Endothelial cell of umbilical vein (primary cell): Measurements from ENCODE around the gene KCNF1. TPM values are rescaled to one million over a fixed set of nuclear protein-coding genes. Genes with fewer than 3 reads are reported as not detected.

ENCODE experiments used
- BruUV-seq: library from RNA; stranded (reverse); fragments of 400-500 nt; replicated peaks from 2 replicates; lab custom pipeline; 2021; lab: Mats Ljungman, UMichigan
- CTCF ChIA-PET: fragments of 300-600, 350-600 bp; sonication (Branson Sonifier 250); formaldehyde crosslinking; loops from one replicate; lab custom pipeline; 2021; ENCODE audit warnings: antibody characterized with exemption, inconsistent platforms; lab: Charles Lee
- POLR2A ChIA-PET: fragments of 300-600, 350-600 bp; sonication (Branson Sonifier 250); formaldehyde crosslinking; loops from one replicate; lab custom pipeline; 2021; ENCODE audit warnings: antibody characterized with exemption, inconsistent platforms; lab: Charles Lee
- DNase-seq: peaks from one replicate; pipeline ENCODE4 v3.0.0-alpha.2; 2011; ENCODE audit warnings: low read depth, low spot score
- FAIRE-seq: peaks from 2 replicates; lab custom pipeline; 2011; peaks lifted over from hg19 to GRCh38; lab: Jason Lieb, UNC
- H2AFZ ChIP-seq: 2 replicates; pipeline ENCODE4 v1.6.0; 2012; ENCODE audit warnings: low read depth, low read length, control low read depth, inconsistent platforms
- H3K27ac ChIP-seq: 2 replicates; pipeline ENCODE4 v1.5.1; 2011; ENCODE audit warnings: low read depth, mild to moderate bottlenecking, control low read depth, low read length, moderate library complexity; ENCODE audit not compliant: insufficient read depth
- H3K27me3 ChIP-seq, 2 experiments: 2 replicates each; pipeline versions ENCODE4 v1.6.0 to v1.6.1; 2011; ENCODE audit warnings: low read length in 2 of 2, mixed read lengths in 1 of 2; ENCODE audit not compliant: control insufficient read depth in 2 of 2, insufficient read depth in 2 of 2
- H3K36me3 ChIP-seq, 2 experiments: 2 replicates in 1 of 2; 3 replicates in 1 of 2; pipeline ENCODE4 v1.5.1; 2011; ENCODE audit warnings: low read length in 2 of 2, mild to moderate bottlenecking in 1 of 2, moderate library complexity in 1 of 2; ENCODE audit not compliant: control insufficient read depth in 2 of 2, insufficient read depth in 2 of 2; ENCODE audit errors: extremely low read depth in 1 of 2
- H3K4me1 ChIP-seq: 3 replicates; pipeline ENCODE4 v1.5.1; 2011; ENCODE audit warnings: mild to moderate bottlenecking, low read length; ENCODE audit not compliant: control insufficient read depth, insufficient read depth; ENCODE audit errors: extremely low read depth
- H3K4me2 ChIP-seq: 2 replicates; pipeline ENCODE4 v1.6.1; 2011; ENCODE audit warnings: low read length, control low read depth, mixed read lengths; ENCODE audit not compliant: insufficient read depth
- H3K4me3 ChIP-seq, 3 experiments: fragments of 200-600 bp in 1 of 3; sonication (generic), shearing (Covaris generic) in 1 of 3; replicated peaks in 1 of 3; 2 replicates each; pipeline ENCODE4 v1.5.1; 2011 to 2016; ENCODE audit warnings: control low read depth in 3 of 3, low read length in 3 of 3, mild to moderate bottlenecking in 2 of 3, inconsistent platforms in 1 of 3, low read depth in 1 of 3, moderate library complexity in 1 of 3; ENCODE audit not compliant: insufficient read depth in 1 of 3
- H3K79me2 ChIP-seq: 2 replicates; pipeline ENCODE4 v1.6.0; 2012; ENCODE audit warnings: low read length, inconsistent platforms; ENCODE audit not compliant: control insufficient read depth, insufficient read depth
- H3K9ac ChIP-seq: replicated peaks from 2 replicates; pipeline ENCODE3; 2011; ENCODE audit warnings: low read length, control low read depth; ENCODE audit not compliant: insufficient read depth; ENCODE audit errors: extremely low read depth
- H3K9me1 ChIP-seq: replicated peaks from 3 replicates; pipeline ENCODE4 v1.6.0; 2011; ENCODE audit warnings: mild to moderate bottlenecking, low read length; ENCODE audit not compliant: control insufficient read depth, insufficient read depth; ENCODE audit errors: extremely low read depth
- H3K9me3 ChIP-seq: replicated peaks from 2 replicates; pipeline ENCODE4 v1.5.1; 2012; ENCODE audit warnings: low read length, inconsistent platforms; ENCODE audit not compliant: control insufficient read depth, insufficient read depth
- H4K20me1 ChIP-seq: replicated peaks from 2 replicates; pipeline ENCODE3; 2011; ENCODE audit warnings: mild to moderate bottlenecking, low read length; ENCODE audit not compliant: control insufficient read depth, insufficient read depth; ENCODE audit errors: extremely low read depth
- CTCF ChIP-seq, 2 donors: IDR thresholded peaks; 1 replicate in 1 of 2; 2 replicates in 1 of 2; pipeline ENCODE4 v1.5.1; 2011; ENCODE audit warnings: low read length in 2 of 2, mild to moderate bottlenecking in 2 of 2, moderate library complexity in 2 of 2, control low read depth in 1 of 2, inconsistent platforms in 1 of 2, low read depth in 1 of 2; ENCODE audit not compliant: insufficient read depth in 1 of 2; ENCODE audit errors: extremely low read depth in 1 of 2
- EZH2 ChIP-seq: IDR thresholded peaks from 2 replicates; pipeline ENCODE4 v1.6.1; 2012; ENCODE audit warnings: borderline replicate concordance, low read depth, mild to moderate bottlenecking, moderate library complexity, low read length, inconsistent platforms; ENCODE audit not compliant: severe bottlenecking
- FOS ChIP-seq: IDR thresholded peaks from 2 replicates; pipeline ENCODE4 v1.6.1; 2011; ENCODE audit warnings: mild to moderate bottlenecking, low read length, moderate library complexity, borderline replicate concordance; ENCODE audit not compliant: insufficient read depth
- GATA2 ChIP-seq: IDR thresholded peaks from 2 replicates; pipeline ENCODE4 v1.7.0; 2011; ENCODE audit warnings: low read depth, mild to moderate bottlenecking, moderate library complexity, mixed read lengths, low read length; ENCODE audit not compliant: insufficient read length, insufficient read depth
- JUN ChIP-seq: IDR thresholded peaks from 2 replicates; pipeline ENCODE4 v1.6.1; 2011; ENCODE audit warnings: borderline replicate concordance, low read depth; ENCODE audit not compliant: insufficient read length, insufficient read depth
- MAX ChIP-seq: IDR thresholded peaks from 2 replicates; pipeline ENCODE4 v1.6.1; 2011; ENCODE audit not compliant: insufficient read depth, insufficient read length
- MYC ChIP-seq: IDR thresholded peaks from one replicate; pipeline ENCODE4 v1.6.1; 2011; ENCODE audit warnings: mild to moderate bottlenecking, low read depth, low read length
- POLR2A ChIP-seq: IDR thresholded peaks from 2 replicates; pipeline ENCODE4 v1.6.1; 2012; ENCODE audit warnings: low read depth, mild to moderate bottlenecking, control low read depth, low read length
- POLR2AphosphoS5 ChIP-seq: IDR thresholded peaks from 2 replicates; pipeline ENCODE4 v1.6.1; 2012; ENCODE audit warnings: low read depth, mild to moderate bottlenecking, control low read depth, low read length, moderate library complexity; ENCODE audit not compliant: insufficient read depth
- dilution Hi-C: fragments of 300-500 bp; cut with MboI; formaldehyde crosslinking; loops from one replicate; pipeline ENCODE4 v1.15.0; 2019; ENCODE audit warnings: low sequenced_read_pairs; ENCODE audit not compliant: extremely low pct_ligation_motif_present
- intact Hi-C: fragments of 100-400 bp; cut with micrococcal nuclease; formaldehyde crosslinking; loops from one replicate; pipeline ENCODE4 v1.10.0; 2022
- polyA plus RNA-seq, 4 experiments: library from polyadenylated mRNA; depleted of rRNA in 3 of 4; stranded (reverse) in 3 of 4; unstranded in 1 of 4; fragments of >200 nt; gene quantifications; 2 replicates each; pipeline versions ENCODE4 v1.2.1 to v1.2.3, GENCODE V29; 2011 to 2012; ENCODE audit warnings: missing spikeins in 1 of 4
- total RNA-seq: library from RNA; stranded (reverse); gene quantifications from 2 replicates; pipeline ENCODE4 v1.2.3, GENCODE V29; 2021

The KCNF1 gene
- total and polyA plus RNA-seq, 2 donors (not counting 3 experiments of a cell fraction or from before 2014, with no cell fraction given): 0.23 to 0.42 TPM

DNA sequence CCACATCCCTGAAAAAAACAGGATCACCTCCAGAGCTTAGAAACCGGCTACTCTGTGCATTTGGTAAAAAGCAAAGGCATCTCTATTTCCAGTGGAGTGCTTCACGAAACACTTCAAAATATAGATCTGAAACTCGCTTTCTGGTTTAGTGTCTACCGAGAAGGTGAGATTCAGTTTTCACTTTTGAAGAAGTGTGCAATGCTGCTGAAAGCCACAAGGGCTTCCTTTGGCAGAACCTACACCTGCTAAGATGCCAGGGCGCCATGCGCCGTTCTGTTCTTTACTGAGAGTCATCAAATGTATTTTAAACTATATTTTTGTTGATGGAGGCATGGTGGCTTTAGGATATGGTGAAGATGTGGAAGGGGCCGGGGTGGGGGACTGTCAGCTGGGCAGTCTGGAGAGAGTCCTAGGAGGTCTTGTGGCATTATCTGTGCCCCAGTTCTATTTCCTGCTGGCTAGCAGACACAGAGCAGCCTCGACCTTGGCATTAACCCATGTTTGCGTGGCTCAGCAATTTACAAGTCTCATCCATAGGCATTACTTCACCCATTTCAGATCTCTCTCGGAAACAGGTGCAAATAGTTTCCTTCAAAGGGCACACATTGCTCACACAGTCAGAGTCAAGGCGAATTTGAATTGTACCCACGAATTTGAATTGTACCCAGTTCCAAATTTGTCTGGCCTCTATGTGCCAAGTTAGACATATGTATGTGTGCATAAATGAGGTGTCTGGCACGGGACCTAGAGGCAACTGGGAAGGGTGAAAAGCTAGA, 46.7 kb upstream of the KCNF1 start:
- no peak overlapping the region for H3K4me2 ChIP-seq
- peaks cover 0 to 5% of the 10 kb centered on the region in 2 experiments for H3K27me3 ChIP-seq
- no peaks in the 10 kb centered on the region for H3K4me1 ChIP-seq
- no peaks in the 10 kb centered on the region for H3K9me1 ChIP-seq
- no peak overlapping the region for H3K27ac ChIP-seq
- no peaks in the 10 kb centered on the region for H4K20me1 ChIP-seq
- no peak for DNase-seq
- H2AFZ ChIP-seq: no peak overlapping the region
- no TSS peak for BruUV-seq
- ChIA-PET POLR2A (no interaction called here), CTCF (interaction anchor here (0.8 to 1.8 kb wide), 3 partner anchors 18 to 33 kb away, joined by 3 to 7 read pairs (median 4); no protein-coding TSS in a partner anchor)
- H3K9ac ChIP-seq: no peak overlapping the region
- H3K9me3 ChIP-seq: no peaks in the 10 kb centered on the region
- no peak for TF ChIP-seq EZH2
- TF ChIP-seq POLR2AphosphoS5: no peak
- no peak for TF ChIP-seq POLR2A
- TF ChIP-seq MYC: no peak
- intact Hi-C loops (no loop called here), dilution Hi-C loops (no loop called here)
- FAIRE-seq: no peak
- no peak overlapping the region for H3K4me3 ChIP-seq
- no peaks in the 10 kb centered on the region for H3K36me3 ChIP-seq
- H3K79me2 ChIP-seq: no peaks in the 10 kb centered on the region

GRCh38 chr2:10865841-10866240, 45.9 kb upstream of the KCNF1 start:
- no peaks in the 10 kb centered on the region for H3K4me1 ChIP-seq
- no peaks in the 10 kb centered on the region for H3K79me2 ChIP-seq
- H3K4me3 ChIP-seq: no peak overlapping the region
- no peak for FAIRE-seq
- no peaks in the 10 kb centered on the region for H3K36me3 ChIP-seq
- no peak overlapping the region for H2AFZ ChIP-seq
- intact Hi-C loops (no loop called here), dilution Hi-C loops (no loop called here)
- H3K4me2 ChIP-seq: no peak overlapping the region
- no peak overlapping the region for H3K27ac ChIP-seq
- no peaks in the 10 kb centered on the region for H3K9me3 ChIP-seq
- H3K27me3 ChIP-seq: peaks cover 0 to 2% of the 10 kb centered on the region in 2 experiments
- no TSS peak for BruUV-seq
- no peaks in the 10 kb centered on the region for H4K20me1 ChIP-seq
- POLR2A ChIA-PET: no interaction called here
- CTCF ChIA-PET: interaction anchor here (0.9 to 1.8 kb wide), 2 partner anchors 30 to 97 kb away, joined by 3 to 7 read pairs; no protein-coding TSS in a partner anchor
- no peak overlapping the region for H3K9ac ChIP-seq
- TF ChIP-seq POLR2A (no peak), FOS (no peak), CTCF (IDR thresholded peaks at IDR 0.05; ENCODE audit: extremely low read depth in 1 of 2, insufficient read depth in 1 of 2, low read depth in 1 of 2, low read length in 2 of 2) (no peak), MYC (no peak), EZH2 (no peak), GATA2 (no peak), JUN (no peak), POLR2AphosphoS5 (no peak), MAX (no peak)
- H3K9me1 ChIP-seq: no peaks in the 10 kb centered on the region
- no peak for DNase-seq
